Measurements from ENCODE around the gene ANKRD27.

Gene ANKRD27

GRCh38 chr19:32622002-32622401 is 53.0 kb downstream of the ANKRD27 start:
- no peak for DNase-seq (ENCODE audit: low read depth)
- no peaks in the 10 kb centered on the region for H3K4me1 ChIP-seq (ENCODE audit: control insufficient read depth, insufficient read depth, low read length)
- H3K27me3 ChIP-seq (replicated peaks; ENCODE audit: control insufficient read depth, insufficient read depth, low read length) = no peaks in the 10 kb centered on the region
- peaks cover 52% of the 10 kb centered on the region for H3K36me3 ChIP-seq (ENCODE audit: control insufficient read depth, insufficient read depth, low read length, severe bottlenecking)
- H3K9me3 ChIP-seq (ENCODE audit: control insufficient read depth, low read length) = no peaks in the 10 kb centered on the region
- no peak overlapping the region for H3K9ac ChIP-seq (ENCODE audit: low read length)
- no peak overlapping the region for H3K4me3 ChIP-seq (ENCODE audit: low read length)

GRCh38 chr19:32619051-32619685 is 55.8 kb downstream of the ANKRD27 start:
- peaks cover 72% of the 10 kb centered on the region for H3K36me3 ChIP-seq (ENCODE audit: control insufficient read depth, insufficient read depth, low read length, severe bottlenecking)
- no peak overlapping the region for H3K9ac ChIP-seq (ENCODE audit: low read length)
- no peak overlapping the region for H3K4me3 ChIP-seq (ENCODE audit: low read length)
- no peaks in the 10 kb centered on the region for H3K4me1 ChIP-seq (ENCODE audit: control insufficient read depth, insufficient read depth, low read length)
- no peak for DNase-seq (ENCODE audit: low read depth)
- H3K9me3 ChIP-seq (ENCODE audit: control insufficient read depth, low read length) = no peaks in the 10 kb centered on the region
- H3K27me3 ChIP-seq (replicated peaks; ENCODE audit: control insufficient read depth, insufficient read depth, low read length) = no peaks in the 10 kb centered on the region

- H3K36me3 ChIP-seq (ENCODE audit: control insufficient read depth, insufficient read depth, low read length, severe bottlenecking) = peaks cover 74% of the 10 kb centered on the region
- no peaks in the 10 kb centered on the region for H3K4me1 ChIP-seq (ENCODE audit: control insufficient read depth, insufficient read depth, low read length)
- DNase-seq (ENCODE audit: low read depth) = no peak
- no peaks in the 10 kb centered on the region for H3K9me3 ChIP-seq (ENCODE audit: control insufficient read depth, low read length)
- H3K27me3 ChIP-seq (replicated peaks; ENCODE audit: control insufficient read depth, insufficient read depth, low read length) = no peaks in the 10 kb centered on the region
- H3K4me3 ChIP-seq (ENCODE audit: low read length) = no peak overlapping the region
- no peak overlapping the region for H3K9ac ChIP-seq (ENCODE audit: low read length)
Measured at GRCh38 chr19:32615569-32615968, 59.4 kb downstream of the ANKRD27 start.

GRCh38 chr19:32614916-32615315 is 60.1 kb downstream of the ANKRD27 start:
- no peaks in the 10 kb centered on the region for H3K27me3 ChIP-seq (replicated peaks; ENCODE audit: control insufficient read depth, insufficient read depth, low read length)
- DNase-seq (ENCODE audit: low read depth) = no peak
- no peaks in the 10 kb centered on the region for H3K9me3 ChIP-seq (ENCODE audit: control insufficient read depth, low read length)
- H3K36me3 ChIP-seq (ENCODE audit: control insufficient read depth, insufficient read depth, low read length, severe bottlenecking) = peaks cover 73% of the 10 kb centered on the region
- H3K4me3 ChIP-seq (ENCODE audit: low read length) = no peak overlapping the region
- no peaks in the 10 kb centered on the region for H3K4me1 ChIP-seq (ENCODE audit: control insufficient read depth, insufficient read depth, low read length)
- no peak overlapping the region for H3K9ac ChIP-seq (ENCODE audit: low read length)

DNA sequence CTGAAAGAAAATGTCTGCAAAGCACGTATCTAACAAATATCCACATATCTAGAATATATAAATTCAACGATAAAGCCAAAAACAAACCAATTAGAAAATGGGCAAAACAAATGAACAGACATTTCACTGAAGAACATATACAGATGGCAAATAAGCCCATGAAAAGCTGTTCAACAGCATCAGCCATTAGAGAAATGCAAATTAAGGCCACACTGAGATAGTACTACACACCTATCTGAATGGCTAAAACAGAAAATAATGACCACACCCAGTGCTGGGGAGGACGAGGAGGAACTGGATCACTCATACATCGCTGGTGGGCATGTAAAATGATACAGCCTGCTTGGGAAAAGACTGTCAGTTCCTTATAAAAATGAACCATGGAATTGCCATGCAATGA is 62.0 kb downstream of the ANKRD27 start:
- no peaks in the 10 kb centered on the region for H3K4me1 ChIP-seq (ENCODE audit: control insufficient read depth, insufficient read depth, low read length)
- H3K27me3 ChIP-seq (replicated peaks; ENCODE audit: control insufficient read depth, insufficient read depth, low read length) = no peaks in the 10 kb centered on the region
- no peaks in the 10 kb centered on the region for H3K9me3 ChIP-seq (ENCODE audit: control insufficient read depth, low read length)
- H3K4me3 ChIP-seq (ENCODE audit: low read length) = no peak overlapping the region
- H3K9ac ChIP-seq (ENCODE audit: low read length) = no peak overlapping the region
- DNase-seq (ENCODE audit: low read depth) = no peak
- H3K36me3 ChIP-seq (ENCODE audit: control insufficient read depth, insufficient read depth, low read length, severe bottlenecking) = peaks cover 61% of the 10 kb centered on the region

DNA sequence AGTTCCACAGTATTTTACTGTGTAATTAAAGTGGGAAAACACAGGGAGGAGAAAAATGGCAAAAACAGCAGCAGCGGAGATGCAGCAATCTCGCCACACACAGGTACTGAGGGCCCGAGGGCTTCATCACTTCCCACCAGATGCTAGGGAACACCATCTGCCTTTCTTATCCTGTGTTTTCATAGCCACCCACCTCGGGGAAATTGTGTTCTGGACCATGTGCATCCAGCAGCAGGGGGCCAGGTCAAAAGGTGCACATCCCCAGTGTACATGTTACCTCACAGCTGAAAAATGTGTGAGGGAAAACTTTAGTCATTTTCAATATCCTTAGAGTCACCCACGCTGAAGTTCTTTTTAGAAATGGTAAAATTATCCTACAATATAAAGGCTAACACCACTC is 63.8 kb downstream of the ANKRD27 start:
- no peak for DNase-seq (ENCODE audit: low read depth)
- H3K27me3 ChIP-seq (replicated peaks; ENCODE audit: control insufficient read depth, insufficient read depth, low read length) = no peaks in the 10 kb centered on the region
- H3K9ac ChIP-seq (ENCODE audit: low read length) = no peak overlapping the region
- H3K36me3 ChIP-seq (ENCODE audit: control insufficient read depth, insufficient read depth, low read length, severe bottlenecking) = peaks cover 63% of the 10 kb centered on the region
- no peaks in the 10 kb centered on the region for H3K9me3 ChIP-seq (ENCODE audit: control insufficient read depth, low read length)
- H3K4me3 ChIP-seq (ENCODE audit: low read length) = no peak overlapping the region
- no peaks in the 10 kb centered on the region for H3K4me1 ChIP-seq (ENCODE audit: control insufficient read depth, insufficient read depth, low read length)

- Histone ChIP-seq H3K36me3 (ENCODE audit: control insufficient read depth, insufficient read depth, low read length, severe bottlenecking) (peaks cover 55% of the 10 kb centered on the region), H3K9me3 (ENCODE audit: control insufficient read depth, low read length) (no peaks in the 10 kb centered on the region), H3K9ac (ENCODE audit: low read length) (no peak overlapping the region)
Measured at GRCh38 chr19:32607479-32607878, 67.5 kb downstream of the ANKRD27 start.

GRCh38 chr19:32606289-32606688 is 68.7 kb downstream of the ANKRD27 start:
- no peak for DNase-seq (ENCODE audit: low read depth)
- Histone ChIP-seq H3K9me3 (ENCODE audit: control insufficient read depth, low read length) (no peaks in the 10 kb centered on the region), H3K4me1 (ENCODE audit: control insufficient read depth, insufficient read depth, low read length) (no peaks in the 10 kb centered on the region), H3K36me3 (ENCODE audit: control insufficient read depth, insufficient read depth, low read length, severe bottlenecking) (peaks cover 56% of the 10 kb centered on the region), H3K9ac (ENCODE audit: low read length) (no peak overlapping the region), H3K27me3 (replicated peaks; ENCODE audit: control insufficient read depth, insufficient read depth, low read length) (no peaks in the 10 kb centered on the region), H3K4me3 (ENCODE audit: low read length) (no peak overlapping the region)

More at GRCh38 chr19:32607479-32607878, 67.5 kb downstream of the ANKRD27 start:
- no peak for DNase-seq (ENCODE audit: low read depth)
- no peak overlapping the region for H3K4me3 ChIP-seq (ENCODE audit: low read length)
- no peaks in the 10 kb centered on the region for H3K27me3 ChIP-seq (replicated peaks; ENCODE audit: control insufficient read depth, insufficient read depth, low read length)
- H3K4me1 ChIP-seq (ENCODE audit: control insufficient read depth, insufficient read depth, low read length) = no peaks in the 10 kb centered on the region

DNA sequence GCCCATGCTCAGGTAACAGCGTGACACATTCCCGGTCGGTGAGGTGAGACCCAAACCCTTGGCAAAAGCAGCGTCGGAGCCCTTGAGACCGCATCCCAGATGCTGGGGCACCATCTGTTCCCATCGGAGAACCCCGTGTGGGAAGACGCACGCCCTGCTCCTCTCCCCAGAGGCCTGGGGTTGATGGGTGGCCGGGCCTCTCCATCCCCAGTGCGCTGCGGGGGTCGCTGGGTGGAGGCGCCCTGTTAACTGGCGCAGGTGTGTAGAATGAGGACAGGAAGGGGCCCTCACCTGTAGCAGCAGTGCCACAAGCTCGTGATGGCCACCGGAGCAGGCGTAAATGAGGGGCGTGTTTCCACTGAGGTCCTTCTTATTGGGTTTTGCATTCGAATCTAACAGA is 69.4 kb downstream of the ANKRD27 start:
- H3K9ac ChIP-seq (ENCODE audit: low read length) = no peak overlapping the region
- no peak for DNase-seq (ENCODE audit: low read depth)
- no peak overlapping the region for H3K4me3 ChIP-seq (ENCODE audit: low read length)
- no peaks in the 10 kb centered on the region for H3K27me3 ChIP-seq (replicated peaks; ENCODE audit: control insufficient read depth, insufficient read depth, low read length)
- H3K4me1 ChIP-seq (ENCODE audit: control insufficient read depth, insufficient read depth, low read length) = no peaks in the 10 kb centered on the region
- H3K9me3 ChIP-seq (ENCODE audit: control insufficient read depth, low read length) = no peaks in the 10 kb centered on the region
- peaks cover 57% of the 10 kb centered on the region for H3K36me3 ChIP-seq (ENCODE audit: control insufficient read depth, insufficient read depth, low read length, severe bottlenecking)

DNA sequence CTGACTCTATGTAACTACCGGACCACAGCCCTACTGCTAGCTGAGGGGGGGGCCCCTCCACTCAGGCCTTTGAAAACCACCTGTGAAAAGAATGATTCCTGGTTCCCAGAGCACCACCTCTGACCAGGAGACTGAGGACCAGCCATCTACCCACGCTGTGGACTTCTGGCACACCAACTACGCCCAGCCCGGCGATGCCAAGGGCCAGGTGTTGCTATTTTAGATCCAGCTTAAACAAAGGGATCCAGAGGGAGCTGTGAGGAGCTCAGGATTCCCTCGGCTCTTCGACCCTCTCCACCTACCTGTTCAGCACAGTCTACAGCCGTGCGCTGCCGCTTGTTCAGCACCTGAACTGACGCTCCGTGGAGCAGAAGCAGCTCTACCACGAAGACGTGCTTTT is 71.0 kb downstream of the ANKRD27 start:
- Histone ChIP-seq H3K9me3 (ENCODE audit: control insufficient read depth, low read length) (no peaks in the 10 kb centered on the region), H3K36me3 (ENCODE audit: control insufficient read depth, insufficient read depth, low read length, severe bottlenecking) (peaks cover 60% of the 10 kb centered on the region), H3K4me1 (ENCODE audit: control insufficient read depth, insufficient read depth, low read length) (no peaks in the 10 kb centered on the region), H3K4me3 (ENCODE audit: low read length) (no peak overlapping the region), H3K27me3 (replicated peaks; ENCODE audit: control insufficient read depth, insufficient read depth, low read length) (no peaks in the 10 kb centered on the region), H3K9ac (ENCODE audit: low read length) (no peak overlapping the region)
- DNase-seq (ENCODE audit: low read depth) = no peak

GRCh38 chr19:32599736-32600157 is 75.2 kb downstream of the ANKRD27 start:
- peaks cover 76% of the 10 kb centered on the region for H3K36me3 ChIP-seq (ENCODE audit: control insufficient read depth, insufficient read depth, low read length, severe bottlenecking)
- H3K4me3 ChIP-seq (ENCODE audit: low read length) = no peak overlapping the region

DNA sequence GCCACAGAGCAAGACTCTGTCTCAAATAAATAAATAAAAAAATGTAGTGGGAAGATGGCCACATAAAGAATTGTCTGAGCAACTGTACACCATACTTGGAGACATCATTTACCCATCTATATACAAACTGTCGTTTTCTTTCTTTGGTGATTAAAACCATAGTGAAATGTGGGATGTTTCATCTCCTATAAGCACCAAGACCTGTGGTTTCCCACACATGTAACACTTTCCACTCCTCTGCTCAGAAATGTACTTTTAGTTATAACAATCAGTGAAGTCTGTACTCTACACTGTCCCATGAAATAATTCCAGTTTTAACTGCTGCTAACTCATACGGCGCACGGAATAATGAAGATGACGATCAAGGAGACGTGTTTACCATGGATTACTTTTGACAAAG is 75.7 kb downstream of the ANKRD27 start:
- Histone ChIP-seq H3K27me3 (replicated peaks; ENCODE audit: control insufficient read depth, insufficient read depth, low read length) (no peaks in the 10 kb centered on the region), H3K4me1 (ENCODE audit: control insufficient read depth, insufficient read depth, low read length) (no peaks in the 10 kb centered on the region), H3K9me3 (ENCODE audit: control insufficient read depth, low read length) (no peaks in the 10 kb centered on the region), H3K9ac (ENCODE audit: low read length) (no peak overlapping the region), H3K4me3 (ENCODE audit: low read length) (no peak overlapping the region), H3K36me3 (ENCODE audit: control insufficient read depth, insufficient read depth, low read length, severe bottlenecking) (peaks cover 77% of the 10 kb centered on the region)
- no peak for DNase-seq (ENCODE audit: low read depth)

More at GRCh38 chr19:32599736-32600157, 75.2 kb downstream of the ANKRD27 start:
- H3K27me3 ChIP-seq (replicated peaks; ENCODE audit: control insufficient read depth, insufficient read depth, low read length) = no peaks in the 10 kb centered on the region
- H3K9ac ChIP-seq (ENCODE audit: low read length) = no peak overlapping the region
- DNase-seq (ENCODE audit: low read depth) = peak; percentile 84
- no peaks in the 10 kb centered on the region for H3K9me3 ChIP-seq (ENCODE audit: control insufficient read depth, low read length)
- H3K4me1 ChIP-seq (ENCODE audit: control insufficient read depth, insufficient read depth, low read length) = no peaks in the 10 kb centered on the region
